ENCODE data around the gene CLPTM1L.

GRCh38 chr5:1276930-1277329 is 68.0 kb downstream of the CLPTM1L start:
- TF ChIP-seq POLR2A (IDR thresholded peaks at IDR 0.05): no peak
- TF ChIP-seq CTCF (IDR thresholded peaks at IDR 0.05): no peak
- TF ChIP-seq POLR2AphosphoS5 (IDR thresholded peaks at IDR 0.05): no peak
- TF ChIP-seq EP300 (IDR thresholded peaks at IDR 0.05; ENCODE audit: low read depth): no peak

All from transverse colon (tissue), 4 donors.